Measurements from ENCODE around the gene RASGRP4. TPM values are rescaled to one million over a fixed set of nuclear protein-coding genes. Genes with fewer than 3 reads are reported as not detected.

The RASGRP4 gene
- total RNA-seq, 1 experiment from 2014 or later = not detected

GRCh38 chr19:38457690-38458405 lies 31.8 kb upstream of the RASGRP4 start:
- Histone ChIP-seq H3K4me2 (ENCODE audit: low read length) (no peak overlapping the region), H3K9me2 (ENCODE audit: insufficient read depth) (no peaks in the 10 kb centered on the region), H3K27ac (ENCODE audit: low read depth, low read length) (no peak overlapping the region), H4K20me1 (ENCODE audit: insufficient read depth) (no peaks in the 10 kb centered on the region), H3K4me3 (replicated peaks in 1 of 2; ENCODE audit: low read depth in 1 of 2, low read length in 2 of 2) (no peak overlapping the region), H3K4me1 (ENCODE audit: control insufficient read depth in 1 of 2, insufficient read depth in 2 of 2, low read length in 2 of 2) (peaks cover 0 to 4% of the 10 kb centered on the region in 2 experiments; a peak in 2 of 4 replicates), H3K36me3 (ENCODE audit: control insufficient read depth in 1 of 2, insufficient read depth in 2 of 2, low read length in 2 of 2) (no peaks in the 10 kb centered on the region), H3K9ac (ENCODE audit: low read length) (no peak overlapping the region), H3K9me3 (ENCODE audit: control insufficient read depth in 1 of 2, insufficient read depth in 1 of 2, low read depth in 1 of 2, low read length in 2 of 2) (no peaks in the 10 kb centered on the region), H3K79me2 (ENCODE audit: insufficient read depth, low read length) (no peaks in the 10 kb centered on the region), H2AFZ (ENCODE audit: low read depth, low read length, poor library complexity, severe bottlenecking) (no peak overlapping the region), H3K27me3 (ENCODE audit: insufficient read depth, low read length) (no peaks in the 10 kb centered on the region)
- intact Hi-C loops (cut with micrococcal nuclease) = no loop called here
- ChIA-PET RAD21 (ENCODE audit: low non-redundant PET in 1 of 2, low total read pairs in 2 of 2, uncharacterized antibody in 2 of 2, unreplicated experiment in 2 of 2) (no interaction called here), CTCF (no interaction called here), POLR2A (no interaction called here)
- TF ChIP-seq, protein P1, sequence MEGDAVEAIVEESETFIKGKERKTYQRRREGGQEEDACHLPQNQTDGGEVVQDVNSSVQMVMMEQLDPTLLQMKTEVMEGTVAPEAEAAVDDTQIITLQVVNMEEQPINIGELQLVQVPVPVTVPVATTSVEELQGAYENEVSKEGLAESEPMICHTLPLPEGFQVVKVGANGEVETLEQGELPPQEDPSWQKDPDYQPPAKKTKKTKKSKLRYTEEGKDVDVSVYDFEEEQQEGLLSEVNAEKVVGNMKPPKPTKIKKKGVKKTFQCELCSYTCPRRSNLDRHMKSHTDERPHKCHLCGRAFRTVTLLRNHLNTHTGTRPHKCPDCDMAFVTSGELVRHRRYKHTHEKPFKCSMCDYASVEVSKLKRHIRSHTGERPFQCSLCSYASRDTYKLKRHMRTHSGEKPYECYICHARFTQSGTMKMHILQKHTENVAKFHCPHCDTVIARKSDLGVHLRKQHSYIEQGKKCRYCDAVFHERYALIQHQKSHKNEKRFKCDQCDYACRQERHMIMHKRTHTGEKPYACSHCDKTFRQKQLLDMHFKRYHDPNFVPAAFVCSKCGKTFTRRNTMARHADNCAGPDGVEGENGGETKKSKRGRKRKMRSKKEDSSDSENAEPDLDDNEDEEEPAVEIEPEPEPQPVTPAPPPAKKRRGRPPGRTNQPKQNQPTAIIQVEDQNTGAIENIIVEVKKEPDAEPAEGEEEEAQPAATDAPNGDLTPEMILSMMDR (IDR thresholded peaks at IDR 0.05 in 2 of 3, conservative IDR thresholded peaks at IDR 0.05 in 1 of 3; ENCODE audit: borderline replicate concordance in 1 of 3, insufficient read depth in 1 of 3, low read depth in 2 of 3, low read length in 2 of 3) = no peak
- TF ChIP-seq CBX3 (IDR thresholded peaks at IDR 0.05; ENCODE audit: low read depth) (no peak), ELF1 (IDR thresholded peaks at IDR 0.05; ENCODE audit: borderline replicate concordance, low read depth) (no peak), JUND (IDR thresholded peaks at IDR 0.05) (no peak), ATF3 (IDR thresholded peaks at IDR 0.05) (no peak), FOSL1 (IDR thresholded peaks at IDR 0.05; ENCODE audit: low read depth) (no peak), EZH2 (IDR thresholded peaks at IDR 0.05) (no peak), POLR2AphosphoS5 (IDR thresholded peaks at IDR 0.05; ENCODE audit: low read depth, low read length) (no peak), REST (IDR thresholded peaks at IDR 0.05; ENCODE audit: low read depth) (no peak), EZH2phosphoT487 (IDR thresholded peaks at IDR 0.05; ENCODE audit: borderline replicate concordance) (no peak)
- ATAC-seq = no peak
- no peak for DNase-seq (ENCODE audit: low read depth, low spot score)
- no TSS peak for BruUV-seq (replicated peaks)

All from HCT116 (cell line).